CD4-positive, alpha-beta T cell treated with Interleukin-12 subunit alpha and Interleukin-12 subunit beta, for 1 hour (primary cell): ENCODE data around the gene DPAGT1.

ENCODE experiments used
- DNase-seq: peaks from one replicate; pipeline ENCODE4 v3.0.0-alpha.2; 2020

DPAGT1 gene

DNA sequence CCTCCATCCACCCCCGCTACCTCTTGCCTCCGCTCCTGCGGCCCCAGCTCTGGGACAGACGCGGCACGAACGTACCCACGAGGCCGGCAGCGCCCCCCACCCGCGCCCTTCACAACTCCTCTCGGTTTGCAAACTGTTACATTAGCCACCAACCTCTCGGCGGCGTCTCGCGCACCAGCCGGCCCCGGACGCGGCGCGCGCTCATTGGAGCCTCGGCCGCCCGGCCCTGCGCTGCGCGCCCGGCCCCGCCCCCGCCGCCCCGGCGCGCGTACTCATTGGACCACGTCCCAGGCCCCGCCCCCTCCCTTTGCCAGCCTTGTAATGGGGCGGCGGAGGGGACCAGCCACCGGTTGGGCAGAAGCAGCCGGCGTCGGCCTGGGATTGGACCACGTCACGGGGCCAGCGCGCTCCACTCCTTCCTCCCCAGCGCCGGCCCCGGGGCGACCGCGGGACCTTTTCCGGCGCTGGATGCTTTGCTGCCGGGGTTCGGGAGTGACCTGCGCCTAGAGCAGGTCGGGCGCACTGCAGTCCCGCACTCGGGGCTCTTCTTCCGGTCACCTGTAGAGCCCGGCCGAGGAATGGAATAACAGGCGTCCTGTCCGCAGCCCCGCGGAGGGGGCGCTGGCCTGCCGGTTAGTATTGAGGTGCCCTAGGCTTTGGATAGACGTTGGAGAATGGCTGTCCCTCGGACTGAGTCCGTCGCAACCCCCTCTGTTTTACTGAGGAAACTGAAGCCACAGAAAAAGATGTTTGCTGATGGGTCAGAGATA lies 44.5 kb downstream of the DPAGT1 start, which contains the start of gene HYOU1:
TSS of gene HYOU1 (minus strand) at position 206 of the 770 bp plus-strand sequence. CDS start 1,045 bp downstream, outside the sequence.
- DNase-seq: peak; percentile 98

DNA sequence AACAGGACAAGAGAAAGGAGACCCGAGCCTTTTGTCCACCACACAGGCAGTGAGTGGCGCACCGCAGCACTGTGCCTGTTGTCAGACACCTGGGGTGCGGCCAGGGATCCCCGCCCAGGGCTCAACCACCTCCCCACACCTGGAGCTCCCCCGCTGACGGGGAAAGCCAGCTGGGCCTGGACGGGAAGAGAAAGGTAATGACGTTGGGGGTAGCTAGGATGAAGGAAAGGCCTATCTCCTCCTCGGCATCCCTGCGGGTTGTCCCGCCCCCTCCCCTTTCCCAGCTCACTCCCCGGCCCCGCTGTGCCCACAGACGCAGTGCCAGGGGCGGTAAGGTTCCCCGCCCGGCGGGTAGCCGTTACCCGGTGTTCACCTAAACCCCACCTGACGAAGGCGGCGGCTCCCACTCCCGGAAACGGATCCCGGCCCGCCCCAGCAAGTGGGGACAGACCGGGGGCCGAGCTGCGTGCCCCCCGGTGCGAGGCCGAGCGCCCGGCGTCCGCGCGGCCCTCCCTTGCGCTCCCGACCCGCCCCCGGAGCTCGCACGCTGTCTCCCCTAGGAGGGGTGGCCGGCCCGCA lies 45.1 kb downstream of the DPAGT1 start:
- peak; percentile 67 for DNase-seq

DNA sequence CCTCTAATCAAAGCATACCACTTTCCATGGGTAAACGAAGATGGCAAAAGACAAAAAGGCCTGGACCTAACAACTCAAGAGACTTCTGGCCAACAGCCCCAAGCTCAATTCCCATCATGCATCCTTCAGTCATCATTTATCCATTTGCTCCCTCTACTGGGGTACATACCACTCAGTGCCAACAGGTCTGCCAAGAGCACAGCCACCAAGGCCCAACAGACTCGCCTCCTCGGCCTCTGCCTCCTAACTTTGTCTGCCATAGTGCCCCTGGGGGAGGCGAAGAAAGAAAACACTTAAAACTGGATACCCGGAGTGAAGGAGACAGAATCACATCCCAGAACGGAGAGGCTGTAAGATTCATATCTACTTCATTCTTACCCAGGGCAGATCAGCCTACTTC lies 45.8 kb downstream of the DPAGT1 start:
- peak; percentile 26 for DNase-seq

DNA sequence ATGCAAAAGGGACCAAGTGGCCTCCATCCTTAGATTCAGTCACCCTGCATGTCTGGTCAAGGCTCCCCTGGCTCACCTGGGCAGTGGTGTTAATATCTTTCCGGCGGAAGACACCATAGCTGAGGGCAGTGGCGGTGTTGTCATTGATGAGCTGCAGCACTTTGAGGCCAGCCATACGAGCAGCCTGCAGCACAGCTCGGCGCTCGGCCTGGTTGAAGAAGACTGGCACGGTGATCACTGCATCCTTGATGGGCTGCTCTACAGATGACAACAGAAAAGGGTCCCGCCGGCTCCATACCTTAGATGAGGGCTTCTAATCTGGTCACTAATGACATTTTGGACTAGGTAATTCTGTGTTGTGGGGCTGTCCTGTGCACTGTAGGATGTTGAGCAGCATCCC lies 47.2 kb downstream of the DPAGT1 start:
- DNase-seq: no peak

DNA sequence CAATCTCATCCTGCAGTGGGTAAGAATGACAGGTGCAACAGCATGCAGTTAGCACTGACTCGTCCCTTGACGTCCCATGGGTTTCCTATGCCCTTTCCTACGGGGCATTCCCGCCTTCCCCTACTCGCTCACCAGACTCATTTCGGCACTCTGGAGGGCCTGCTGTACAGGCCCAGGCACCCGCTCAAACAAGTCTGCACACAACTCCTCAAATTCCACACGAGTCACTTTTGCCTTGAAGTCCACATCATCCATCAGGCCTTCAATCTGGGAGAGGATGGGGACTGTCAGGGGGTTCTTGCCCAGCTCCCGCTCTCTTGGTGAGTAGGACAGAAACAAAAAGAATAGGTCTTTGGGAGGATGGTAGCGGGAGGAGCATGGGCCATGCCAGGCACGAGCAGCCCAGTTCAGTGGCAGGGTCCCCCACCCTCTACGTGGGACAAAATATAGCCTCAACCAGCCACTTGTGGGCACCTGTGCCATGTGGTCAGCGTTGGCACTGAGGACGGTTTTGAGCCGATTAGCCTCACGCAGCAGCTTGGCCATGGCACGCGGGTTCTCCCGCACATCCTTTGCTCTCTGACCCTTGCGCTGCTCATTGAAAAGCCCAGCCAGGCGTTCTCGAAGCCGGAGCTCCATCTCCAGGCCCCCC lies 49.4 kb downstream of the DPAGT1 start:
- DNase-seq: no peak

DNA sequence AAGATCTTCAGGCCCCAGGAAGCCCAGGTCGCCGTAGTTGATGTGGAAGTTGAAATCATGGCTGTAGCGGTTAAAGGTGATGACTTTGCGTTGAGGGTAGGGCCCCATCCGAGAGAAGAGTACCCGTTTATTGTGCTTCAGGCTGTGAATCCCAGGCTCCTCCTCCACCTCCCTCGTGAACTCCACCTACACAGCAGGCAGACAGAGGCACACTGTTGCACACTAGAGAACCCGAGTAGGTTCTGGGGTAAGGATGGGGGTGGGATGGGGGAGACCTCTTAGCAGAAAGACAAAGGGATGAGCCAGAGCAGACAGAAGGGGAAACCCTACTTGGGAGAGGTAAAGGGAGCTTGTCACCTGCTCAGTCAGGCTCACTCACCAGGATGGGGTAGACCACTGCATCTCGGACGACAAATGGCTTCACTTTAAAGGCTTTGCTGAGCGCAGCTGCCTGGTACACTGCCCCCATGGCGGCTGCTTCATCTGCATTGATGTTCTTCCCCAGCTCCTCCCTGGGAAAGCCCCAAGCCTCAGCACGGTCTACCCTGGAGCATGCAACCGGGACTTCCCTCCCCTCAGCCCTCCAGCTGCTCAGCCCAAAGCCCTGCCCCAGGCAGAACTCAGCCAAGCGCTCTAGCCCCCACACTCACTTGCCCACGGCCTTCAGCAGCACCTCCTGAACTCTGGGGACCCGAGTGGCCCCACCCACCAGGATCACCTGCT lies 50.1 kb downstream of the DPAGT1 start:
- peak; percentile 46 for DNase-seq

DNA sequence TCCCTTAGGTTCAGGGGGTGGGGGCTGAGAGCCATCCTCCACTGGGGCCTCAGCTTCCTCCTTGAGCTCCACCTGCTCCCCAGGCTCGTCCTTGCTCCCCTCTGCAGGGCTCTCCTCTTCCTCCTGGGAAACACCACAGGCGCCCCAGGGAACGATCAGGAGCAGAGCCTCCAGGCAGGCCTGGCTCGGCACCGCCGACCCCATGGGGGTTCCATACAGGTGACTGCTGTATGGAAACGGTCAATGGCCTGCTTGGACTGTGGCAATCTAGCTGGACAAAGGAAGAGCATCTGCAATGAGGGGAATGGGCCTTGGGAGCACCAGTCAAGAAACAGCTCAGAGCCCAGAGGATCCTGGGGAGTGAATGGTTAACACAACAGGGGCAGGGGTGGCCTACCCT lies 52.6 kb downstream of the DPAGT1 start:
- DNase-seq: no peak

DNA sequence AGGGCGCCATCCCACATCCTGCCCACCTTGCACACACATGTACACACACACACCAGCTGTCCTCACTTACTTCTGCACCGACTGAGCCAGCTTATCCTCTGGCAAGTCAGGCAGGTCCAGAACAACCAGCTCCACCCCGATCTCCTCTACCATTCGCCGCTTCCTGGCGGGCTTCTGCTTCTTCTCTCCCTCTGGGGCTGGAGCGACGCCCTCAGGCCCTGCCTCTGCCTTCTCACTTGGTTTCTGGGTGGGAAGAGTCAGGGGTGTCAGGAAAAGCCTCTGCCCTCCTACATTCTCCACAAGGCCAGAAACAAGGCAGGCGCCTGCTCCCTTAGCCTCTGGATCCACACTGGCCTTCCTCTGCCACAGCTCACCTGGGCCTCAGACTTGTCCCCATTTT lies 53.0 kb downstream of the DPAGT1 start:
- no peak for DNase-seq

DNA sequence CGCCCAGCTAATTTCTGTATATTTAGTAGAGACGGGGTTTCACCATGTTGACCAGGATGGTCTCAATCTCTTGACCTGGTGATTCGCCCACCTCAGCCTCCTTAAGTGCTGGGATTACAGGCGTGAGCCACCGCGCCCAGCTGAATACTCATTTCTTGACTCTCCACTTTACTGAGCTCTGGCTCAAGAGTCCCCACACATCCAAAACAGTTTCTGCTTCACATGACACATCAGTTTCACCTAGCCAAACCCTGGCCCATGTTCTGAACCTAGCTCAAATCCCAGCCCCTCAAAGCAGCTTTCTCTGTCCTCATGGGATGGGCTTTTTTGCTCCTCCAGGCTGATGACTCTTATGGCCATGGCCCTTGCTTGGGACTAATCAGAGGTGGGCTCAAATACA lies 54.4 kb downstream of the DPAGT1 start:
- DNase-seq: no peak
